Stimulated activated CD8-positive, alpha-beta memory T cell treated with anti-CD3 and anti-CD28 coated beads, Interleukin-15, amount 100 ng/mL, for 48 hours (primary cell): ENCODE measurements around the gene TMPRSS7.
A peak's percentile ranks its signal among the peaks of the same experiment; 100 is the strongest.
"Not testable (repeated sequence)": the region's sequence is repeated elsewhere in the genome, so short reads cannot be mapped to it uniquely, and the experiment has no call there.

Experiments
- DNase-seq, 2 donors: peaks; one replicate each; pipeline ENCODE4 v3.0.0-alpha.2; 2020; ENCODE audit warnings: low read depth in 2 of 2

The TMPRSS7 gene

DNA sequence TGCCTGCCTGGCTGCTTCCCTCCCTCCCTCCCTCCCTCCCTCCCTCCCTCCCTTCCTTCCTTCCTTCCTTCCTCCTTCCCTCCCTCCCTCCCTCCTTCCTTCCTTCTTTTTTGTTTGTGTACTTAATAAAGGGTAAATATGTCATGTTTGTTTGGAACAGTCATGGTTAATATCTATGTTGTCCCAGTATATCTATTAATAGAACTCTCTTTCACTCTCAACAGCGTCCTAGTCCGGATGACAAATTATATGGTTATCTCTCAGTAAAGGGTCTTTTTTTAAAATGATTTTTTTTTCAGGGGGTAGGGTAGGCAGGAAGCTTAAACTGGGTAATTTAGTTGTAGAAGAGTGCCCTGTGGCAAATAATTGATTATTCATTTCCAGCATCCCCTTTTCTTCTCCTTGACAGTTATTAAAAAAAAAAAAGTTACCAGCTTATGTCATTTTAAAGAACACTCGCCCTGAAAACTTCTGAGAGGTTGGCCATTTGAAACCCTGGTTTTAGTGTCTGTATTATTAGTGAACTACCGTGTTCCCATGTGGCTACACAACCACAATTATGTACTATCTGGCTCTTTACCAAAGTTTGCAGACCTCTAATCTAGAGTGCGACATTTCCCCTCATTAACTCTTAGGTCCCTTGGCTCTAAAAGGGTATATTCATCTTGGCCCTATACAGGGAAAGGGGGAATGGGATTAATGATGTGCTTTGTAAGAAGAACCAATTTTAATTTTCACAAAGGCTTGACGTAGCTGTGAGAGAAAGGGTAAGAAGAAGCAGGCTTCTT, 22.1 kb upstream of the TMPRSS7 start:
- no peak for DNase-seq

DNA sequence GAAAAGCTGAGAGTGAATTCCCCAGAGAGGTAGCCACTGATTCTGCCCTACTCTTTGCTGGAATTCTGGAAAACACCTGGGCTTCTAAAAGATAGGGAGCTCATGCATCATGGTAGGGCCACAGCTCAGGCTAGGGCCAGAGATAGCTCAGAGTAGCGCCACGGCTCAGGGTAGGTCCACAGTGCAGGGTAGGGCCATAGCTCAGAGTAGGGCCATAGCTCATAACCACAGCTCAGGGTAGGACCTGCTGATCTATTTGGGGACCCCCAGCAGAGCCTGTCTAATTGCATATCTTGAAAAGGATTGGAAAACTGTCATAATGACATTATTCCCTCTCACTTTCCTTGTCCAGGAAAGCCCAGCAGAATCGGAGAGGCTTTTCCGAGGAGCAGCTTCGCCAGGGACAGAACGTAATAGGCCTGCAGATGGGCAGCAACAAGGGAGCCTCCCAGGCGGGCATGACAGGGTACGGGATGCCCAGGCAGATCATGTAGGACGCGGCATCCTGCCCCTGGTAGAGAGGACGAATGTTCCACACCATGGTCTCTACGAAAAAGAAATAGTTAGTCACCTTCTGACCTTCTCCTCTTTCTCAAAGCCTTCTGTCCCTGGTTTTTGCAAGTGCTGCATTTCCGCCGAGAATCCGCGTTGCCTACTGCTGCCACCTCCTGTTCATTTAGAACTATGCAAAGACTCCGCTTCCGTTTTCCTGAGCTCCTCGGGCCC, 21.3 kb upstream of the TMPRSS7 start:
- DNase-seq: peak in 1 of 2 donors; percentile 42

DNA sequence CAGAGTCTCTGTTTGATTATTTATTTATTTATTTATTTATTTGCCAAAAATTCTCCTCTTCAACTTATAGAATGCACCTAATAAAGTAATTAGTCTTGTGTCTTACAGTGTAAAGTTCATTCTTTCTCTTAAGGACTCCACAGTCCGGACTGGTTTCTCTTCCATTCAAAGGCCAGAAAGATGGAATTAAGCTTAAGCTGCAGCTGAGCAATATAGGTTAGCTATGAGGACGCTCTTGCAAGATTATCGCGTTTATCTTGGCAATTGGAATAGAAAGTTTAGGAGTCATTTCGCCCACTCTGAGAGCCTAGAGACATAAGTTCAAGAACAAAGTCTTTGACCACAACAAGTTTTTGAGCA, 20.8 kb upstream of the TMPRSS7 start:
- DNase-seq: no peak

DNA sequence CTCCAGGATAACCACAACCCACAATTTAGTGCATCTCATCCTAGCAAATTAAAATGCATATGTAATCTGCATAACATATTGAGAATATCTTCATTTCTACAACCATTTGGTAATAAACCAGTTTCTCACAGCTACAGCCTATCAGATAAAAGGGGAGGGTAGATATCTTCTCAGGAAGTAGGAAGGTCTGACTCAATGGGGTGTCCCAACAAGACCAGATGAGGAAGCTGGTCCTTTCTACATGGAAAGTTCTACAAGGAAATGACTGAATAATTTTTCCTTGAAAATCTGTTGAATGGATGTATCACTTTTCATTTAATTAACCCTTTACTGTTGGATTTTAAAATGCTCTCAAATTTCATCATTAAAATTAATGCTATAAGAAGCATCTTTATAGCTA, 17.4 kb upstream of the TMPRSS7 start:
- no peak for DNase-seq

DNA sequence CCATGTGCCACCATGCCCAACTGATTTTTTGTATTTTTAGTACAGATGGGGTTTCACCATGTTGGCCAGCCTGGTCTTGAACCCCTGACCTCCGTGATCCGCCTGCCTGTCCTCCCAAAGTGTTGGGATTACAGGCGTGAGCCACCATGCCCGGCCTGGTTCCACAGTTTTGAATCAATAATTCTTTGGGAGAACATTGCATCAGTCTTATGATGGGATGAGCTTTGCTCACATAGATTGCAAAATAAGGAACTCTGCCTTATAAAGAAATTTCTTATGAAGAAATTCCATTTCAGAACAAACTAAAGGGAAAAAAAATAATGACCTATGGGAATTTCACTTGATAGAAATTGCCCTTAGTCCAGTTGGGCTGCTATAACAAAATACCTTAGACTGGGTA, 15.8 kb upstream of the TMPRSS7 start:
- no peak for DNase-seq

DNA sequence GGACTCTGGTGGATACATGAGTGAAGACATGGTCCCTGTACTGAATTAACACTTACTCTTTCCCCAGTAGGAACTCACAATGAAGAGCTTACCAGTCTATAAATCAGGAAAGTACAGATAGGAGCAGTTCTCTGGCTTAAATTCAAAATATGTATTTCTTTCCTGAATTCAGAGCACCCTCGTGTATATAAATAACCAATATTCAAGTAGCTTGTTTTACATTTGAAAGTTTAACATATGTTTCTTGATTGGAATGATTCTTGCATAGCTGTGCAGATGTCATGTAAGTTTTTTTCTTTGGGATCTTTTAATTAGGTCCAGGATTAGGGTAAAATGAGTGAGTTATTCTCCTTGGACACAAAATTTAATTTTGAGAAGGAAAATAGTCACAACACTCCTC, 14.8 kb upstream of the TMPRSS7 start:
- no peak for DNase-seq

DNA sequence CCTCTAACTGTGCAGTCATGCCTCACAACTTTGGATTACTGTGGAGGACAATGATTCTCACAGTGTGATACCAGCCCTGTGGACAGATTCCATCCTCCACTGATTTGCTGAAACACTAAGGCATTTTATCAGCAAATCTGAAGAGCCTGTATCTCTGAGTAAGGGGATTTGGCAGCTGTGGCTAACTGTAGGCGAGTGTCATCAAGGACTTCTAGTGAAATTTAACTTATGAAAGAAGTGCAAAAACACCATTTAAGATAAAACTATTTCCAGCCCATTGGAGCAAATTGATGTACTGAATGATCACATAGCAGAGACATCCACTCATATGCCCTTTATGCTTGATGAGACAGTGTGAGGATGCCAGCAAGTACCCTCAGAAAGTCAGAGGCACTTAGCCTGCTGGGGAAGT, 13.9 kb upstream of the TMPRSS7 start:
- no peak for DNase-seq

DNA sequence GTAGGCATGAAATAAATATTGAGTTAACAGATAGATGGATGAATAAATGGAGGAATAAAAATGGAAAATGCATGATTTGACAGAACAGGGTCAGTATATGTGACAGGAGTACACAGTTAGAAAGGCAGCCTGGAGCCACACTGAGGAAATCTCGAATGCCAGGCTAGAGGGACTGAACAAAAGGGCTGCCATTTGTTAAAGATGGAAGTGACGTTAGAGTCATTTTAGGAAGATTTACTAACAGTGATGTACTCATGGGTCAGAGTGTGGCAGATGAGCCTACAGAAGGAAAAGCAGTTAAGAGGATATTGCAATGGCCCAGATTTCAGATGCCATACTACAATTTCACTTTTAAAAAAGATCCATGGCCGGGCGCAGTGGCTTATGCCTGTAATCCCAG, 7.4 kb upstream of the TMPRSS7 start:
- no peak for DNase-seq

DNA sequence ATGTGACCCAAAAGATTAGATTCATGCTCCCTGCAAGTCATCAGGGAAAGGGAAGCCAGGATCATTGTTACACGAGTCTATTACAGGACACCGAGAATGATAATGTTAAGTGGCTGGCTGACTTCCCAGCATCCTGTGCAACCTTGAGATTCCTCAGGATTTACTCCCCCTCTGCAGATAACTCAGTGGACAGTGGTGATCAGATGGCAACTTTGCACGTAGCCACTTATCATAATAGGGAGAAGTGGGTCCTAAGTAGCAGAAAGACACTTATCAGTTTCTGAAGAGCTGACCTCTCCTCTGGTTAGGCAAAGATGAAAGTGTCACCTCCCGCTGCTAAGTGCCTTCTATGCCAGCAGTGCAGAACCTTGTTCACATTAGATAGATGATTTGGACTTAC, 6.7 kb upstream of the TMPRSS7 start:
- DNase-seq: no peak

DNA sequence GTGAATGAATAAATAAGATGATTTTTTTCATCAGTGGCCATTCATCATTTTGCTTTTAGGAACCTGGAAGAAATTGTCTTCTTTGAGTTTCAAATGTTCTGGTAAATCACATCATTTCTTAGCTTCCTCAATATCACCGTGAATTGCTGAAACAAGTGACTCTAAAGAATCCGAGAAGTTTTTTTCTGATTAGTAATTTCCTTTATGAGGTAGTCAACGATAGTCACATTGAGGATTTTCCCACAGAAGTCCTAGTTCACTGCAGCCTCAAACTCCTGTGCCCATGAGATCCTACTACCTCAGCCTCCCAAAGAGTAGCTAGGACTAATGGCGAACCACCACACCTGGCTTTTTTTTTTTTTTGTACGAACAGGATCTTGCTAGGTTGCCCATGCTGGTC, 3.6 kb upstream of the TMPRSS7 start:
- DNase-seq: no peak

DNA sequence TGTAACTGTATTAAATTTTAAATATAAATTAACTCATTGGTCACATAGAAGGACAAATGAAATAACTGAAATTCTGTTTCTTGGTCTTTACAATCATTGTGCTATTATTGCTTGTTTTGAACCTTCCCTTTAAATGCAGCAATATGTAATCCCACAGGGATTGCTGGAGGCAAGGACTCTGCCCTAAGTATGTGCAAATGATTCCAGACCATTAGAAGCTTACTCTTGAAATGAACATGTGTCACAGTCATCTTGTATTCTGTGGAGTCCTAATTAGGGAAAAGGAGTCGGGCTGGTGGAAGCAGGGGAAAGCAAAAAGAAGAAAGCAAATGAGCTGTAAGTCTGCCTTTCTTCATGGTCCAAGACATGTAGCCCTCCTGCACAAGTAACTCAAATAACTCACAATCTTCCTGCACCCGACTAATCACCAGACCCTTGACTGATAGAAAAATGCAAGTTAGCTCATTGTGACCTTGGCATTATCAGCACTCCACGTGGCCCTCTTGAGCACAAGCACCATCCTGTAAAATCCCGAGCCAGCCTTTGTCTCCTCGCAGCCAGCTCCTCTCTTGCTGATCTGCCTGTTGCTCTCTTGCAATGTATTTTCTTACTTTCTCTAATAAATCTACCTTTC, 2.3 kb upstream of the TMPRSS7 start:
- DNase-seq: no peak

DNA sequence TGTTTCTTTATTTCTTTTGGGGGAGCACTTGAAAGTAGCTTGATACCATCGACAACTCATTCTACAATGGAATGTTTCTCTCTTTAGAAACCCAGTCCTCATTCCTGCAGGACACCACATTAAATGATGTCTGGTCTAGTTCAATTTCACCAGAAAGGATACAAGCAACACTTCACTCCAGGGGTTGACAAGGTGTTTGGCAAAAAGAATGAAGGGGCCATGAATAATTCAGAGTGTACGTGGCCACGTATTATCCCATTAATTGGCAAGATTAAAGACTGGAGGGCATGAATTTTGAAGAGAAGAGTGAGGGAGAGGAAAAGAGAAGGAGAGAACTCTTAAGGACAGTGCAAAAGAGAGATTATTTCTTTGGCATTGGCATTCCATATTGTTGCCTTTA, 705 bp downstream of the TMPRSS7 start:
- no peak for DNase-seq

DNA sequence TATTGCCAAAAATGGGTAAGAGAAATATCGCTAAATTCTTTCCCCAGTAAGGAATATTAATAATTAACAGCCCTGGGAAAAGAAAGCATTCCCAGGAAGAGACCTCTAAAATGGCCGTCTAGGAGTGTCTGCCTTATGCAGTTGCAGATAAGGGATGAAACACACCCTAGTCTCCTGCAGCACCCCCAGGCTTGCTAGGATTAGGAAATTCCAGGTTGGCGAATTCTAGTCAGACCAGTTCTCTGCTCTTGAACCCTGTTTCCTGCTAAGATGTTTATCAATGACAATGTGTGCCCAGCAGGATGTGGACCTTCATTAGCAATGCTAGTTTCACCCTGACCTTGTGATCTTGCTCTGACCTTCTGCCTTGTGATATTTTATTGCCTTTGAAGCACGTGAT, 2.7 kb downstream of the TMPRSS7 start:
- not testable (repeated sequence) for DNase-seq

DNA sequence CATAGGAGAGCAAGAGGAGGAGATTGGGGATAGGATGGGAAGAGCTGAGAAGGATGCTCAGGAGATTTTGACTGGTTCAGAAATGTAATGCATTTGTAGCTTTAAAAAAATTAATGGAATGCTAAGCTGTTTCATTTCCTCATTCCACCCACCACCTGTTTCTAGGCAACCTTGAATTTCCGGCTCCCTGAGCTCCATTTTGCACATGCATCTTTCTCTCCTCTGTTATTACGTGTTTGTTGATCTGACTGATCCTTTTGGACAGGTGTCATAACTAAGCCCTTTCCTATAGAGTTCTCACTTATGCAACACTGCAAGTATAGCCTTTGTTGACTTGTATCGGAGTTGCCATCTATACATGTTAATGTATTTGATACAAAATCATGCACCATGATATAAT, 4.3 kb downstream of the TMPRSS7 start:
- DNase-seq: no peak

DNA sequence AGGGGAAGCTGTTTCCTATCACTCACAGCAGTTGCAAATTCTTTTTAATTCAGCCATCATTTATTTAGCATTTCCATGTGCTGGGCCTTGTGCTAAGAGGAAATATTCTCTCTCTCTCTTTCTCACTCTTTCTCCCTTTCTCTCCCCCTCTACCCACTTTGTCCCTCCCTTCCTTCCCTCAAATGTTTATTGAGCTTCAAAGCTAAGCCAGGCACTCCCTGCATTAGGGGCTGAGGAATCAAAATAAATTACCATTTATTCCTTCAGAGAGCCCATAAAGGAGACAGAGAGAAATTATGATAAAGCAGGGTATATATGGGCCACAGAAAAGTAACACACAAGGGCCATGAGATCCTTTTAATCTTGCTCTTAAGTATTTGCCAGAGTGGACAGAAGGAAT, 6.8 kb downstream of the TMPRSS7 start:
- no peak for DNase-seq

DNA sequence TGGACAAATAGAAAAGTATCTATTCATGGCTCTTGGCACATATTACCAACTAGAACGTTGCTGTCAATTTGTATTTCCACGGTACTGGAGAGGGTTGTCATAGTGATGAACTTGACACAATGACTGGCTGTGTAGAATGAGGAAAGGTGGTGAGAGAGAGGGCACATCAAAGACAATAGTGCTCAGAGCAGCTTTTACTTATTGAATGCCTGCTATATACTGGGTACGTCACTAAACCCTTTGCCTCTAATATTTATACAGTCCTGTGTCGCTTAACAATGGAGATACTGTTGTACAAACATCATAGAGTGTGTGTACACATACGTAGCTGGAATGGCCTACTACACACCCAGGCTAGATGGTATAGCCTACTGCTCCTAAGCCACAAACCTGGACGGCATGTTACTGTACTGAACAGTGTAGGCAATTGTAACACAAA, 8.3 kb downstream of the TMPRSS7 start:
- no peak for DNase-seq

DNA sequence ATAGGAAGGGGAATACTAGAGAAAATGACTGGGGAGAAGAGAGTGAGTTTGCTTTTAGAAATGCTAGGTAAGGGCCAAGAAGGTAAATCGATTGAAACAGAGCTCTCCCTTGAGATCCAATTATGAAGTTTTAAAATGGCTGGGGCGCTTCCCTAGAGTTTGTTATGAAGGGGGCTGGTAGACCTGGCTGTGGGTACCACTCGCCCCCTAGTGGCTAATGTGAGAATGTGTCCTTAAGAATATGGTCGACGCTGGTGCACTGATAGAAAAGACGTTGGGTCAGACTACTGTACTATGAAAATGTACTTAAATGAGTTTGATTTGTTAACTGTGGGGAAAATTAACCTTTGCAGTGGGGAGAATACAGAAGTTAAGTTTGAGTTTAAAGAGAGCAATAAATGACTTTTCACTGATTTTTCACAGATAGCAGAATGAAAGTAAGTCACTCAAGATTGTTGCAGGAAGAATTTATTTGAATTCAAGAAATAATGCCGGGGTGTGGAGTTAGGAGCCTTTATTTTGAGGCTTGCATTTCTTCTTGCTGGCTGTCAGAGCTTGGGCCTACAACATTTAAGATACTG, 9.2 kb downstream of the TMPRSS7 start:
- peak in 1 of 2 donors; percentile 12 for DNase-seq

DNA sequence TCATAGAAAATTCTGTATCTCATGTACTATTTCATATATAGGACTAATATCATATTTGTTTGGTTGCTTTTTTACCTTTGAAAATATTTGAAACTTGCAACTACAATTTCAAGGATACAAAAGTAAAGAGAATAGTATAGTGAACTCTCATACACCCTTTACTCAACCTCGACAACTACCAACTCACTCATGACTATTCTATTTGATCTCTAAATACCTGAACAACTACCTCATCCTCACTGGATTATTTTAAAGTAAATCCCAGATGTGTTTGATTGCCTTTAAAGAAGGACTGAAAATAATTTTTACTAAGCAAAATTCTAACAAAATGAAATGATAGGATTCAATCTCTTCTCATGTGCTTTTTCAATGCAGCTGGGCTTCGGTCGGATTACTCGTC, 12.1 kb downstream of the TMPRSS7 start:
- no peak for DNase-seq

DNA sequence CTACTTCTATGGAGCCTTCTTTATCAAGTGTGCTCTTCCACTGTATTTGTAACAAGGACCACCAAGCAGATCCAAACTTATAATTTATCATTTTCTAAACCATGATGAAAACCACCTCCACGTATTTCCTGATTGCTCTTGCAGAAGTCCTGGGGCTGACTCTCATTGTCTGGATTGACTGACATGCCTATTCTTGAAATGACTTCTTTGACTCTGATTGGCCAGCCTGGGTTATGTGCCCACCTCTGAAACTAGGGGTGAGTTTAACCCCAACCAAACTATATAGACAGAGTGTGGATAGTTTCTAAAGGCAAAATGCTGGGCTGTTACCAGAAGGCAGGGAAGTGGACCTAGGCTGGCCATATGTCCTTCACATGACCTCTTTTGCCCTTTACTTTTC, 12.7 kb downstream of the TMPRSS7 start:
- DNase-seq: no peak

DNA sequence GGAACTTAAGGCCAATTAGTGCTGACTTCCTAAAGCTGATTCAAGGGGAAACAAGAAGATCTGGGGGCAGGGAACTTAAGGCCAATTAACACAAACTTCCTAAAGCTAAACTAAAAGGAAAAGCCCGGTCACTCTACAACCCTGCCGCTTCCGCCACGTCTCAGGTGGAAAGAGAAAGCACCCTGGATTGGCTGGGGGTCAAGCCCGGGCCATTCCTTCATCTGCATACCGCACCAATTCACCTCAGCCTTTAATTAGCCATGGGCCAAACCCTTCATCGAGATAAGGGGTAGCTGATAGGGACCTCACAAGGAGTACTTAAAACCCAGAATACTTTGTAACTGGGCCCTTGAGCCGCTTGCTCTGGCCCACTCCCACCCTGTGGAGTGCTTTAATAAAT, 14.4 kb downstream of the TMPRSS7 start:
- no peak for DNase-seq

DNA sequence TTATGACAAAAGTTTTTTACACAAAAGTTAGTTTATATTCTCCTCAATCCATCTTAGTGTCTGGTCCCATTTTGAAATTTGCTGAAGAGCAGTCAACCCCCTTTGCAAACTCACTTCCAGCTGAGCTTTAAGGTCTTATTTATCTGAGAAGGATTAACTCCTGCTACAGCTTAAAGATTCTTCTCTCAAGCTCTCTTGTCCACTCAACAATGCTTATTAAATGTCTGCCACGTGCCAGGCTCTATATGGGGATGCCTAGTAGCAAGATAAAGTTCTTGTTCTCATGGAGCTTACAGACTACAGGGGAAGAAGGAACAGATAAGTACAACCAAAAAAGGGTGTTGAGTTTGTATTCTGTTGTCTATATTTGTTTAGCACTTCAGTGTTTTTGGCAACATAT, 18.7 kb downstream of the TMPRSS7 start:
- DNase-seq: no peak

DNA sequence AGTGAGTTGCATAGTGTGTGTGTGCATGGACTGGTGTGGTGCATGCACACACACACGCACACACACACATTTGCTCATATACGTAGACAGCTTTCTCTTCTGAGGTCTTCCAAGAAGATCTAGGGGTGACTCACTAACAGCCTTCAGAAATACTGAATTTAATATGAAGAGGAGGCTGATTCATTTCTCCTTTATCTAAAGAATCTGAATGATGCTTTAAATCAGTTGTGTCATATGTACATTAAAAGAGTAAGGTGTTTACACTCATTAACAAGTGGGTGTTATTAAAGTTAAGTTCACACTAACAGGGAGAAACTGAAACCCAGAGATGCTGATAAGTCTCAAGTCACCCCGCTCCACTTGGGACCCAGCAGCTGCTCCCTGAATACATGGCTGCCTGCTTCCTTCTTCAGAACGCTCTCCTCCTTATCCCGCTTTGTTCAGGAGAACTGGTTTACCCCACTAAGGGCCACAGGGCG, 22.0 kb downstream of the TMPRSS7 start:
- DNase-seq: no peak

DNA sequence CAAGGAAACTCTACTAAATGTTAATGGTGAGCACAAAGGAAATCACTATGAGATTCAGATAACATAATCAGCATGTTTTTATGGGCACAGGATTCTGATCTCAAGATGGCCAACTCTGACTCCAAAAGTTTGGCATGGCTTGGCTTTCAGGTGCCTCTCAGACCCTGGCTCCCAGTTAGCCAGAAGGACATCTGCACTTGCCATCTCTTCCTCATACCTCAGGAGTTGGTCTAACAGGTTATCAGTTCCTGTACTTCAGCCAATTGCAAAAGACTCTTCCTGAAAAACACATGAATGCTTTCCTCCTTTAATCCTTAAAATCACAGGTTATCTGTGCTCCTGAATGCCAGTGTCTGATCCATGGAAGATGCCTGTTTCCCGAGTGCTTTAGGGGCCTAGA, 25.0 kb downstream of the TMPRSS7 start:
- DNase-seq: no peak
